ENCODE data around the gene NSF.
"Not testable (repeated sequence)": the region's sequence is repeated elsewhere in the genome, so short reads cannot be mapped to it uniquely, and the experiment has no call there.

GRCh38 chr17:46692196-46692595 is 101.7 kb downstream of the NSF start:
- TF ChIP-seq, protein P1, sequence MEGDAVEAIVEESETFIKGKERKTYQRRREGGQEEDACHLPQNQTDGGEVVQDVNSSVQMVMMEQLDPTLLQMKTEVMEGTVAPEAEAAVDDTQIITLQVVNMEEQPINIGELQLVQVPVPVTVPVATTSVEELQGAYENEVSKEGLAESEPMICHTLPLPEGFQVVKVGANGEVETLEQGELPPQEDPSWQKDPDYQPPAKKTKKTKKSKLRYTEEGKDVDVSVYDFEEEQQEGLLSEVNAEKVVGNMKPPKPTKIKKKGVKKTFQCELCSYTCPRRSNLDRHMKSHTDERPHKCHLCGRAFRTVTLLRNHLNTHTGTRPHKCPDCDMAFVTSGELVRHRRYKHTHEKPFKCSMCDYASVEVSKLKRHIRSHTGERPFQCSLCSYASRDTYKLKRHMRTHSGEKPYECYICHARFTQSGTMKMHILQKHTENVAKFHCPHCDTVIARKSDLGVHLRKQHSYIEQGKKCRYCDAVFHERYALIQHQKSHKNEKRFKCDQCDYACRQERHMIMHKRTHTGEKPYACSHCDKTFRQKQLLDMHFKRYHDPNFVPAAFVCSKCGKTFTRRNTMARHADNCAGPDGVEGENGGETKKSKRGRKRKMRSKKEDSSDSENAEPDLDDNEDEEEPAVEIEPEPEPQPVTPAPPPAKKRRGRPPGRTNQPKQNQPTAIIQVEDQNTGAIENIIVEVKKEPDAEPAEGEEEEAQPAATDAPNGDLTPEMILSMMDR (IDR thresholded peaks at IDR 0.05), result not testable (repeated sequence)
- TF ChIP-seq POLR2AphosphoS5 (IDR thresholded peaks at IDR 0.05); POLR2A (IDR thresholded peaks at IDR 0.05); EP300 (IDR thresholded peaks at IDR 0.05; ENCODE audit: low read depth): not testable (repeated sequence)

Data from transverse colon (tissue), 4 donors.